Islet precursor cell (in vitro differentiated cells): ENCODE data around the gene KCNE1.
A peak's percentile ranks its signal among the peaks of the same experiment; 100 is the strongest.
"Not testable (repeated sequence)": the region's sequence is repeated elsewhere in the genome, so short reads cannot be mapped to it uniquely, and the experiment has no call there.

Source experiments
- DNase-seq: peaks from one replicate; pipeline ENCODE4 v3.0.0-alpha.2; 2018

KCNE1 gene

DNA sequence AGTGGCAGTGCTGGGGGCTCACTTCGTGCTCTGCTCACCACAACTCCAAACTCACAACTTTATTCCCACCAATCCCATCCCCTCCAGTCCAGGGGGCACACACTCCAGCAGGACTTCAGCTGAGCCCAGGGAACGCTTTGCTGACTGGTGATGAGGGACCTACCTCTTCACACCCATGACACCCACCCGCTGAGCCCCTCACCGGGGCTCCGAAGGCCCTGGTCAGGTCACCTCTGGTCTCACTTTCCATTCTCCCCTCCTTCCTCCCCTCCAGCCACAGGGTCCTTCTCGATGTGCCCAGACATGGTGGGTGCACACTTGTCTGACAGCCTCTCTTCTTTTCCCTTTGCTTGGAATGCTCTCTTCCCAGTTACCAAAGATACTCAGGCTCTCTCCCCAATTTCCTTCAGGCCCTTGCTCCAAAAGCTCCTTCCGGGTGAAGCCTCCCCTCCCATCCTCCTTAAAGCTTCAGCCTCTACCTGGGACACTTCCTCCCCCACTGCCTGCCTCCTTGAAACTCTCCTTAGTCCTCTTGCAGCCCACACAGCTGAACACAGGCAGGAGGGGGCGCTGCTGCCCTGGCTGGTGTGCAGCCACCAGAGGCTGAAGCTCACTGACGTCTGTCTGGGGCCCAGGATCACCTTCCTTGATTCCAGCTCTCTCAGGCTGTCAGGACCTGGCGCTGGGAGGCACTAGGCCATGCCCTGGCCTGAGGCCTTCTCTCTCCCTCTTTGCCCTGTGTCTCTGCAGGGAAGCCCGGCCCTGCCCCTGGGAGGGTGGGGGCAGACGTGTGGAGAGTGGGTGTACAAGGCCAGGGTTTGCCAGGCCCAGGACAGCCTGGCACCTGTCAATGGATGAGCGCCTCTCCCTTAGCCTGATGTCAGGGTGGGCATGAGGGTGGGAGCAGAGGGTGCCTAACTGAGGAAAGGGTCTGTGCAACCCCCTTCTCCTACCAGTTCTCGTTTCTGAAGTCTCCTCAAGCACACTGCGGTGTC, 1.6 kb downstream of the KCNE1 start:
- peak; percentile 89 for DNase-seq

DNA sequence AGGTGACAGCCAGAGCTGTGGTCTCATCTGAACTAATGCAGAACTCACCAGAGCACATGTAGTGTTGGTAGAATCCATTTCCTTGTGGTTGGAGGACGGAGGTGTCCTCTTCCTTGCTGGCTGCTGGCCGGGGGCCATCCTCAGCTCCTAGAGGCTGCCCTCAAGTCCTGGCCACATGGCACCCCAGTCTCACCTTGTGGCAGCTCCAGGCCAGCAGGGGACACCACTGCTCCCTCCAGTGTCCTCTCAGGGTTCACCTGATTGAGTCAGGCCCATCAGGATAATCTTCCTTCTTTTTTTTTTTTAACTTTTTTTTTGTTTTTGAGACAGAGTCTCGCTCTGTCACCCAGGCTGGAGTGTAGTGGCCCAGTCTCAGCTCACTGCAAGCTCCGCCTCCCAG, 2.9 kb downstream of the KCNE1 start:
- DNase-seq, result no peak

DNA sequence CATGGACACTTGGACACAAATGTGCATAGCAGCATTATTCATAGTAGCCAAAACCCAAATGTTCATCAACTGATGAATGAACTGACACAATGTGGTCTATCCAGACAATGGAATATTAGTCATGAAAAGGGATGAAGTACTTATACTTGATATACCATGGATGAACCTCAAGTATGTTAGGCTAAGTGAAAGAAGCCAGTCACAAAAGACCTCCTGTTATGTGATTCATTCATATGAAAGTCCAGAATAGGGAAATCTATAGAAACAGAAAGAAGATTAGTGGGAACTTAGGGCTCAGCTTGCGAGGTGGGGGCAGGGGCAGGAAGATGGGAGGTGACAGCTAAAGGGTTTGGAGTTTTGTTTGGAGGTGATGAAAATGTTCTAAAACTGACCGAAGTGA, 7.4 kb downstream of the KCNE1 start:
- no peak for DNase-seq

DNA sequence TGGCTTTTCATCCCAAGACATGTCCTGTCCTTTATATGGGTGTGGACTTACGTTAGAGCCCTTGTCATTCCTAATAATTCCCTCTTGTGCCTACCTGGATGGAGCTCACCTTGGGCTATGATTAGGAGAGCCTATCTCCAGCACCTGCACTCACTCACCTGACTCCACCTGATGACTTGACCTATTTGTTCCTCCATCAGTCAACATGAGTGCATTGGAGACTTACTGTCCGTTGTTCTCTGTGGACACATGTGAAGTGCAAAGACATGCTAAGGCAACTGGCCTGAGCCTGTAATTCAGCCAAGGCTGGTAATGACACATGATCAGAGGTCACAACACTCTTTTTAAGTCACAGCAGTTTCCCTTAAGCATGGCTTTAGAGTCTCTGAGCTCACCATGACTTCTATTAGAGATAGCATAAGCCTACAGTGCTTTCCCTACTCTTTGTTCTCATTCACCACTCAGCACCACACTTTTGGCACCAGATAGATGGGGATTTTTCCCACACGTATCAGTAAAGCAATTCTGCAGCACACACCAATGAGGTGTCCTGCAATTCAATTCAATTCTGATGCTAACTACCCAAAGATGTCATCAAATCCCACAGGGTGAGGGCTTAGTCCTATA, 9.4 kb downstream of the KCNE1 start:
- DNase-seq, result no peak

DNA sequence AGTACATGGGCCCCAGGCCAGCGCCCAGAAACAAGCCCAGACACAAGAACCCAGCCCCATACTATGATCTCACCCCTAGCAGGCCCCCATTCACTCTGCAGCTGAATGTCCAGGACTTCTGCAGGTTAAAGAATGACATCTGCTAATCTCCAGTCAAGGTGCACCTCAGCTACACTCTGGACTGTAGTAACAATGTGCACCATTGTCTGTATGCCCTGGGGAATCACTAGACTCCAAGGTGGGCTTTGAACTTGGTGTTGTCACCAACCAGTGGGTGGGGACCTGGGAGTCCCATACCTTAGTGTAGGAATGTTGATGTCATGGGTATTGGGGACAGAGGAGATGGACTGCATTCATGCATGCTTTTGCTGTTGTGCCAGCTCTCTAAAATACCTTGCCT, 10.3 kb downstream of the KCNE1 start:
- no peak for DNase-seq

DNA sequence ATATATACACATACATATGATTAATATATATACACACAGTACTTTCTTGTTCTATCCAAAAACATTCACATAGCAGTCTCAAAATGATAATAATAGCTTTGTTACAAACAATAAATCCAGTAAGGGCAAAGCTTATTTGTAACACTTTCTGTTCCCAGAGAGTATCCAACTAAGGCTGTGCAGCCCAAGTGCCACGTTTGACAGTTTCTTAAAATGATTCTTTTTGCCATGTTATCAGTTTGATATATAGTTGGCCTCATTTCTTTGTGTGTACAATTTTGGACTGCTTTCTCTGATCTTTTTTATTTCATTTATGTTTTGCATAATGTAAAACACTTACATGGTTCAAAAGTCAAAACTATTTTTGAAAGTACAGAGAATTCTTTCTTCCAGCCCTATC, 11.8 kb downstream of the KCNE1 start:
- no peak for DNase-seq

DNA sequence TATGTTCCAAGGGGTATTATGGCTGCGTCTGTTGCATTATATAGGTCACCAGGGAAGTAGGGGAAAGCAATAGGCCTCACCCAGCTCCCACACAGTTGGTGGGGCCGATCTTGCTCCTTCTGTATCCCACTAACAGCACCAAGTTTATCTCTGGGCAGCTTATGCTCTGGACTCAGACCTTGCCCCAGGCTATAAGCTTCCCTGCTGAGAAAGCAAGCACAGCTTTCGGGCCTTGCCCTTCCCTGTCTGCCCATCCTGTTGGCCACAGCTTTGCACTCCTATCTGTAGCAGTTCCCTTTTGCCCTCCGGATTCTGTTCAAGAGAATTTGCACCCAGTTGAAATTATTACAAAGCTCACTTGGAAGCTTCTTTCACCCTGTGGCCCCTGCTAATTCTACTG, 12.9 kb downstream of the KCNE1 start:
- DNase-seq, result peak; percentile 56

DNA sequence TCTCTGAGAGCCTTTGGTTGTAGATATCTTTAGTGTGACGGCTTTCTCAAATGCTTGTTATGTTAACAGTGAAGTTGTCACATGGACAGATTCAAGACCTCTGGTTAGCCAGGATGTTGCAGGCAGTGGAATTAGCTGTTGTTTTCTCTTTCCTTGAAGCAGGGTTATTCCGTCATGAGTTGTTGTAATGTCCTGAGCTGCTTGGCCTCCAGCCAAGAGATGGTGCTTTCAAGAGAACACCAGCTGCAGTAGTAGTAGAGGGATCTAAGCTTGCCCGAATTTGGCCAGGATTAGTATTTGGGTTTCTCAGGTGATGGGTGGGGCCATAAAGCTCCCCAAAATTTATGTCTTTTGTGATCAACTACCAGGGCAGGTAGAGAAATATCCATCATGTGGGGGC, 13.4 kb downstream of the KCNE1 start:
- no peak for DNase-seq

DNA sequence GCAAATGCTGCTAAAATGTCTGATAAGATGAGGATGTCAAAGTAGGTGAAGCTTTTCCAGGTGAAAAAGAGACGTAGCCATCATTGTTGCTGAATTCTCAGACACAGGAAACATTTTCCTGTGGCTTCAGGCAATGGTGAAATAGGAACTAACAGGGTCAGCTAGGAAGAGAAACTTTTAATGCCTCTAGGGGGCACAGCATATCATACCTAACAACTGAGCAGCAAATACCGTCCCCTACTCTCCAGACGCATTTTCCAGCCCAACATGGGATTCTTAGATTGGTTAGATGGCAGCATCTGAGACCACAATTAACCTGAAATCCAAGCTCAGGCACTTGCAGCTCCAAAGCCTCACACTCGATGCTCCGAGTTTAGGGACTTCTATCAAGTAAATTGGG, 28.2 kb downstream of the KCNE1 start:
- DNase-seq, result not testable (repeated sequence)

DNA sequence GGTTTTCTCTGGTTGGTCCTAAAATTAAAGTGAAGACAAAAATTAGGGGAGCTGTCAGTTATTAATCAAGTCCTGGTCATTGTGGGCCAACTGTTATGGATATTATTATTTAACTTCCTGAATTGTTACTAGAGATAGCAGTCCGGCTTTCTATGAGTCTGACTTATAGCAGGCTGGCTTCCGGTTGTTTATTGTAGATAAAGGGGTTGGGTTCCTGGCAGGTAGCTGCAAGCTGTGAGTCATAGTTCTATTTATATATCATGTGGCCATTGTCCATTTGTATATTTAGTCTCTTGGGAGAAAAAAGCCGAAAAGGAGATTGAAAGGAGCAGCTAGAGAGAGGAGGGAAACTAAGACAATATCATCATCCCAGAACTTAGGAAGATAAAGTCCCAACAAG, 28.6 kb downstream of the KCNE1 start:
- not testable (repeated sequence) for DNase-seq

DNA sequence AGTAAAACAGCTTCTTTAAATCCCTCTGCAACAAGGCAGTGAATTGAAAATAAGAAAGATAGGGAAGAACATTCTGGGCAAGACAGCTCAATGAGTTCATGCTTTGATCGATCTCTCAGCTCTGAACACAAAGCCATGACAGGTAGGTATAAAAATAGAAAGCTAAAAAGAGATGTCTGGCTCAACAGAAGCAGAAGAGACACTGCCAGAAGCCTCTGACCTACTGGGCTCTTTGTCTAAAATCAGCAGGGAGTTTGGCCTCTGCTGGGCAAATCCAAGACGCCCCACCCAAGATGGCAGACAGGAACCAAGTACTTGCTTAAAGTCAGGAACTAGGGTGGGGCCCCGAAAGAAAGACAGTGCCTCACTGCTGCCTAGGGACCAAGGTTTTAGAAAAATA, 44.7 kb downstream of the KCNE1 start:
- not testable (repeated sequence) for DNase-seq

DNA sequence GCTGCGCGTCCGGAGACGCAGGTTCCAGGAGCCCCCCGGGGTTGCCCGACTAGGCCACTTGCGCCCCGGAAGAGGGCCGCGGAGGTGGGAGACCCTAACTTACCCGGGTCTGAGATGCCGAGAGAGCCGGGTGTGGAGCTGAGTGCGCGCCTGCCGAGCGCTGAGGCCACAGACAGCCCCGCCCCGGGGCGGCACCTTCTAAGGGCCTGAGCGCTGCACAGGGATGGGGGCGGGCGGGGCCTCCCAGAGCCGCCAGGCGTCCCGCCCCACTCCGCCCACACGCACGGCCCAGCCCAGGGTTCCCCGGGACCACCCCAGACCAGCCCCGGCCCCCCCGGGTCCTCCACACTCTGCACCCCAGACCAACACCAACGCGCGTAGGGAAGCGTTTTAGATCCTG, 52.6 kb downstream of the KCNE1 start:
- DNase-seq, result not testable (repeated sequence)

DNA sequence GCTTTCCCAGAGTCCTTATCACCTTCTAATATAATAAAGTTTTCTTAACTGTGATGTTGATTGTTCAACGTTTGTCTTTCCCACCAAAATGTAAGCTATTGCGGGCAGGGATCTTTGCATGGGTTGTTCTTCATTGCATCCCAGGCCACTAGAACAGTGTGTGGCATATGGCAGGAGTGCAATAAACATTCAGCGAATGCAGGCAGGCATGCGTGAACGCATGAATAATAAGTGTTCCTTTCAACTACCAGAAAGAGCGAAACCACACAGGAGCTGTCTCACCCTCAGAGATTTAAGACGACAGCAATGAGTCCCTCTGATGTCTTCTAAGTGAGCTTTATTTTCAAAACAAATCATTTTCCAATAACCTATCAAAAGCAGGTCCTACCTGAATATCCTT, 53.7 kb downstream of the KCNE1 start:
- DNase-seq, result not testable (repeated sequence)

DNA sequence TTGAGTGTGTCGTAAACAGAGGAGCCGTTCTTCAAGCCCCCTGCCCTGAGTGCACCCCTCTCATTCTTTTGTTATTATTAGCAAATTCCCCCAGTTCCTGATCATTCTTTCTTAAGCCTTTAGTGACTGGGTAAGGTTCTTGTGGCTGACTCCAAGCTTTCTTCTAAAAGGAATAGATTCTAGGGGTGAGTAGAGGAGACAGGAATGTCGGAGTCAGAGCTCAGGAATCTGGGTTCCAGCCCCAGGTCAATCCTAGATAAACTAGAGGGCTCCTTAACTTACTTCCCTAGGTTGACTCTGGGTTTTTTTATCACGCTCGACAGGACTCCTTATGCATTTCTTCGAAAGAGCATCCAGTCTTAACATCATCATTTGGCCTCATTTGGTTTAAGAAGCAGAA, 55.8 kb downstream of the KCNE1 start:
- not testable (repeated sequence) for DNase-seq

DNA sequence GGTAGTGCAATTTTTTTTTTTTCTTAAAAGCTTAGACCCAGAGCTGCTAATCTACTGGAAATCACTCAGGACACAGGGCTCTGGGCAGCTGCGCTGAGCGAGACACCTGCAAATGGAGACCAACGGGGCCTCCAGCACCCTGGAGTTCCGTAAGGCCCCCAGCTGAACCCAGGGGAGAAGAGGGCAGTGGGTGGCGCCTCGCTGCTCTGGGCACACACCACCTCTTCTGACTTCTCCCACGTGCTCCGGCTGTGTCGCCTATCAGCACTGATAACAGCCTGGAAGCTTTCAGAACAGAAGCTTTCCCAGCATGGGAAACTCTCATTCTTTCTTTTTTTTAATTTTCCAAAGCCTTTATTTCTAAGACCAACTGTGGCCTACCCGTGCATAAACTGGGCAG, 56.4 kb downstream of the KCNE1 start:
- DNase-seq, result not testable (repeated sequence)

DNA sequence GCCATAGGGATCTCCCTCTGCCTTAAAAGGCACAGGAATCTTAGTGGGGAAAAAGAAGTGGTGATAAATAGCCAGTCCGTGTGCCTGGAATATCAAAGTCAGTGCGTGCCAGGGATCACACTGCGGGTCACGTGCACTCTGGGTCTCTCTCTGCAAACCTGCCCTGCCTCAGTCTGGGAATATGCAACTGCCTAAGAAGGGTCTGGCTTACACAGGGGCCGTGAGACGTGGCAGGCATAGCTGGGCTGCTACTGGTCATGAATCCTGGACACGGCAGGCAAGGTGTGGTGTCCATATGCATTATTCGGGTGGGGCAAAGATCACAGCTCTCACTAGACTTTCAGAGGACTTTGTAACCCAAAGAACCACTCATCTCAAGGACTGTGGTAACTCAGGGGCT, 65.0 kb downstream of the KCNE1 start:
- DNase-seq, result not testable (repeated sequence)

DNA sequence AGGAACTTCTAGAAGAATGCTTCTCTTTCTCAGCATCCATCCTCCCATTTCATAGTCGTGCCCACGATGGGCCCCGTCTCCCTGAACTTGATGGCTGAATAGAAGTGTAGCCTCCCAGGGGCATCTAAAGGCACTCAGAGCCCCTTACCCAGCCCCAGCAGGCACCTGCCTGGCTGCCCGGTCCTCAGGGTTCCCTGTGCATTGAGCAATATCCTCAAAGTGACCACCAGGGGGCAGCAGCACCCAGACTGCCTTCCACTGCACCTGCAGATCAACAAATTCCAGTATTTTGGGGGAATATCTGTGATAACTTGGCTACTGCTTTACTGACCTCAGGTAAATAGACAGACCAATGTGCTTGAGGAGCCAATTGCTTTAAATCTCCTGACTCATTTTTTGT, 68.5 kb downstream of the KCNE1 start:
- not testable (repeated sequence) for DNase-seq

DNA sequence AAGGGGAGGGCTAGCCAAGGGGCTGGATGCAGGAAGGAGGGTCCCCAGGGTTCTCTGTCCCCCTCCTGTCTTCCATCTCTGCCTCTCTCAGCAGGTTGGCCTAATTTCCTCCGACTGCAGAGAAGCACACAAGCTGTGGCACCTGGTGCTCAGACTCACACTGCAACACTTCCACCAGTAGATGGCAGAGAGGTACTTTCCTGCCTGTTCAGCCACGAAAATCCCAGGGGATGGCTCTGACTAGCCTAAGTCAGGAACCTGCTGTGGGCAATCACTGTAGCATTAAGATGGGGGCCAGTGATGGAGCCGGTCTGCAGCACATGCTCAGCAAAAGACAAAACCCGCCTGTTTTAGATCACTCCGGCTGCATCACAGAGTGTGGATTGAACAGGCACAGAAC, 82.3 kb downstream of the KCNE1 start:
- DNase-seq, result not testable (repeated sequence)

DNA sequence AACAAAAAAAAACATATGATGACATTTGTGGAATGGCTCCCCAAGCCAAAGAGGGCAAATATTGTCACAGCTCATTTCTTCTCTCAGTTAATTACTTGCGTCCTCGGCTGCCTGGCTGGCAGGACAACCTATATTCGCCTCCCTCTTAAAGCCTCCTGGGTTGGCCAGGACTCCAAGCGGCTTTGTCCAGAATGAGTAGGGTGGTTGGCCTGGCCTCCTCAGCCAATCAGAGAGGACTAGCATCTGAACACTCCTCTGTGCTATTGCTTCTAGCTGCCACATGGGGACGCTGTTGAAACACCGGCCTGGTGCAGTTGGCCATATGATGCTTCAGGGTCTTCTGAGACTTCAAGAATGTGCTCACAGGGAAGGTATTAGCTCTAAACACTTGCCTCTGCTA, 83.6 kb downstream of the KCNE1 start:
- DNase-seq, result not testable (repeated sequence)

DNA sequence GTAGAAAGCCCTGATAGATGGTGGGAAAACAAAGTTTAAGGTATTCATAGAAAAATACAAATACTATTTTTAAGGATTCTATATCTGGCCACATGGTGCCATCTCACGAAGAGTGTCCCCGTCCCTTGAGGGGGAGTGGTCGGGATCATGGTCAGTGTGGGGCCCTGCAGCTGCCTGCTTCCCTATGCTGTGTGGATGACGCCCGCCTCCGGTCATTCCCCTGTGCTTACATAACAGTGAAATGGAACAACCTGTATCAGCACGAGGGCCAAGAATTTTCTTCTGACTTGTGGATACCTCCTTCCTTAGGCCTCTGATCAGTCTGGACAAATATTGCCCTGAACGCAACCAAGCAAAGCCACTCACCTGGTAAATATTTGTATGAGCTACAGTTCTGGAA, 84.7 kb downstream of the KCNE1 start:
- not testable (repeated sequence) for DNase-seq

DNA sequence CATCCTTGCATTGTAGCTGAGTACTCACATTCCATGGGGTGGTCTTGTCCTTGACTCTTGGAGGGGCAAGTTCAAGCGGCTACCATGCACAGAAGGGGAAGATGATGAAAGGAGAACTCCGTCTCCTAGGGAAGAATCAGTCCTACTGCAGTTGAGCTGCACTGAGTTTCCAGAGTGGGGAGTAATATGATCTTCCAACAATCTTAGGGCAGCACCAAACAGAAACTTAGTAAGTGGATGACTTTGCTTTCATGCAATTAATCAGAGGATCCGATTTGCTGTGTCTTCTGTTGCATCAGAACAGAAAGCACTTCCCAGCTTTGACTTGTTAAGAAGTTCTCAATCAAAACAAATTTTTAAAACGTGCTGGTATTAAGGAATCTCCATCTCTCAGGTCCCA, 88.2 kb downstream of the KCNE1 start, which contains the start of gene SMIM34:
Gene SMIM34, minus strand, starts transcription at position 147 of the 400 bp plus-strand sequence. Its CDS starts 112 bp downstream, at position 35.
- DNase-seq, result not testable (repeated sequence)

DNA sequence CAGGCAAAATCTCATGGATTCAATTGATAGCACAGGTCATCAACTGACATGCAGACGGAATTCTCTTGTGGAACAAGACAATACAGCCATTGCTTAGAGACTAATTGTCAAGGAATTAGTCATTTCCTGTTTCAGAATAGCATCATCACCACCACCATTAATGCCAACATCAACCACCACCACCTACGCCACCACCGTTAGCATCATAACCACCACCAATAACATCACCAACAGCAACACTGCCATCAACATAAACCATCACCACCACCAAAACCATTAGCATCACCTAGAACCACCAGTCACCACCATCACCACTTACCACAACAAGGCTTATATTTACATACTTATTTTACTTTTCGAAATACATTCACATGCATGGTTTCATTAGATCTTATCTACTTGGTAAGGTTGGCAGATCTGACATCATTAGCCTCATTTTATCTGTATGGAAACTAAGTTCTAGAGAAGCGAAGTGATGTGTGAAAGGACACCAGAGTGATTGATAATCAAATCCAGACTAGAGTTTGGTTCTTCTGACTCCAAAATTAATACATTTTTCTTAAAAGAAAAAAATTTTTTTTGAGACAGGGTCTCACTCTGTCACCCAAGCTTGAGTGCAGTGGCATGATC, 94.4 kb downstream of the KCNE1 start:
- DNase-seq, result not testable (repeated sequence)

DNA sequence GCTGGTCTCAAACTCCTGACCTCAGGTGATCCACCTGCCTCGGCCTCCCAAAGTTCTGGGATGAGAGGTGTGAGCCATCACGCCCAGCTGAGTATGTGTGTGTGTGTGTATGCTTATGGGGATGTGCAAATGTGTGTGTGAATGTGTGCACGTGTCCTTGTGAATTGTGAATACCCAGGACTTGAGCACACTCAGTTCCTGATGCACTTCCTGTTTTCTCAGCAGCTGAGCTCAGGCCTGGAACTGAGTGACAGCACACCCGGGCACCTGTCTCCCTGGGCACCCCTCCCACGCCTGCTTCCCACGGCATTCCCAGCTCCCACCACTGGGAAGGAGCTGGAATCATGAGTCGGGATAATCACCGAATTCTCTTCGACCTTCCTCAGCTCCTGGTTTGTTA, 104.7 kb downstream of the KCNE1 start:
- DNase-seq, result not testable (repeated sequence)

DNA sequence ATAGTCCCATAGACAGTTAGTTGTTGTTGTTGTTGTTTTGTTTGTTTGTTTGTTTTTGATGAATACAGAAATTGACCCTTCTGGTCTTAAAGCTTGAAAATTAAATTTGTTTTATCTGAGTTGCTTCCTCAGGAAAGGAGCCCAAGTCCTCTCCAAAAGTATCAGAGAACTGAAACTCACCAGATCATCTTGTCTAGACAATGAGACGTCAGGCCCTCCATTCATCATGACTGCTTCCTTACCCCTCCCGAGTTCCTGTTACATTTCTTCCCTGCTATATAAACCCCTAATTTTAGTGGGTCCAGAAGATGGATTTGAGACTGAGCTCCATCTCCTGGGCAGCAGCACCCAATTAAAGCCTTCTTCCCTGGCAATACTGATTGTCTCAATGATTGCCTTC, 105.3 kb downstream of the KCNE1 start:
- not testable (repeated sequence) for DNase-seq
